Endodermal cell (in vitro differentiated cells): Measurements from ENCODE around the gene GABRB1. TPM values are rescaled to one million over a fixed set of nuclear protein-coding genes. Genes with fewer than 3 reads are reported as not detected.

Source experiments
- DNase-seq: peaks from one replicate; pipeline ENCODE4 v3.0.0-alpha.2; 2017
- H3K27ac ChIP-seq: 2 replicates; pipeline ENCODE4 v1.5.1; 2013; ENCODE audit warnings: mild to moderate bottlenecking, low read depth, low read length, moderate library complexity
- H3K27me3 ChIP-seq: 2 replicates; pipeline ENCODE4 v1.6.1; 2013; ENCODE audit warnings: mild to moderate bottlenecking, low read length, moderate library complexity; ENCODE audit not compliant: insufficient read depth, control insufficient read depth, poor library complexity, severe bottlenecking
- H3K36me3 ChIP-seq: 2 replicates; pipeline ENCODE4 v1.7.0; 2013; ENCODE audit warnings: mild to moderate bottlenecking, low read length, moderate library complexity; ENCODE audit not compliant: control insufficient read depth, insufficient read depth
- H3K4me1 ChIP-seq: one replicate; pipeline ENCODE4 v1.7.0; 2013; ENCODE audit warnings: low read length; ENCODE audit not compliant: control insufficient read depth, insufficient read depth
- H3K4me3 ChIP-seq: 2 replicates; pipeline ENCODE4 v1.5.1; 2013; ENCODE audit warnings: mild to moderate bottlenecking, low read length, moderate library complexity
- H3K9ac ChIP-seq: 2 replicates; pipeline ENCODE4 v1.6.1; 2013; ENCODE audit warnings: mild to moderate bottlenecking, low read length, moderate library complexity; ENCODE audit not compliant: poor library complexity, severe bottlenecking; ENCODE audit errors: extremely low read depth
- H3K9me3 ChIP-seq: 2 replicates; pipeline ENCODE4 v1.6.1; 2013; ENCODE audit warnings: mild to moderate bottlenecking, low read length, moderate library complexity; ENCODE audit not compliant: control insufficient read depth
- H3K27ac Mint-ChIP-seq: 2 replicates; pipeline ENCODE4 v1.8.0; 2020; ENCODE audit warnings: mixed read lengths
- H3K27me3 Mint-ChIP-seq: 2 replicates; pipeline ENCODE4 v1.8.0; 2021; ENCODE audit warnings: mild to moderate bottlenecking, mixed read lengths; ENCODE audit not compliant: insufficient read depth
- H3K36me3 Mint-ChIP-seq: 2 replicates; pipeline ENCODE4 v1.8.0; 2020; ENCODE audit warnings: low read depth, mixed read lengths
- H3K4me1 Mint-ChIP-seq: 2 replicates; pipeline ENCODE4 v1.8.0; 2020; ENCODE audit warnings: mixed read lengths
- H3K4me3 Mint-ChIP-seq: 2 replicates; pipeline ENCODE4 v1.8.0; 2020; ENCODE audit warnings: mild to moderate bottlenecking, moderate library complexity, mixed read lengths
- H3K9me3 Mint-ChIP-seq: 2 replicates; pipeline ENCODE4 v1.8.0; 2020; ENCODE audit warnings: mild to moderate bottlenecking, mixed read lengths
- WGBS, 2 experiments: methylation state at CpG; one replicate each; pipeline versions ENCODE4 v1.1.5 to v1.1.7; 2013; ENCODE audit warnings: missing lambda C conversion rate in 2 of 2, mixed read lengths in 1 of 2; ENCODE audit not compliant: insufficient coverage in 1 of 2, insufficient read length in 1 of 2; 5-methylcytosine and 5-hydroxymethylcytosine counted together
- total RNA-seq, 2 donors: library from RNA; stranded (reverse); fragmentation: NEBNext Ultra II Directional in 1 of 2; extraction: Animal tissue kit (Norgen Biotek cat#: 25700) in 1 of 2; gene quantifications; 2 replicates in 1 of 2; 3 replicates in 1 of 2; pipeline ENCODE4 v1.2.1, GENCODE V29; 2021
- TF ChIP-seq, protein P1 (sequence below): fragments of 200-600 bp; sonication (generic); conservative IDR thresholded peaks from 2 replicates; pipeline ENCODE4 v1.5.0; 2021; ENCODE audit warnings: antibody characterized with exemption, mild to moderate bottlenecking

GABRB1 gene
- total RNA-seq, 2 donors from 2014 or later: not detected

DNA sequence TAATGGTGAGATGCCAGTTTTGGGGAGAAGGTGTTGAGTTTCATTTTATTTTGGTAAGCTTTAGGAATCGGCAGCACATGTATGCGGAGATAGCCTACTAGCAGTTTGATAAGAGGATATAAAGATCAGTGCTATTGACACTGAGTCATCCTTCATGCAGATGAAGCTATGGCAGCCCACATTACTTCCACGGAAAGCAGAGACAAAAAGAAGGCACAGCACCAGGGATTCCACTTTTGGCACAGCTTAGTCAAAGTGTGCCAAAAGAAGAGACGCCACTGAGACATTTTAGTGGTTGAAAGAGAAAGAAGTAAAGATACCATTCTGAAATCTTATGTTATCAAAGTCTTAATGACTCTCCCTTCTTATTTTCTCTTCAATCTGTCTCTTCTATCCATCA lies 103.8 kb downstream of the GABRB1 start:
- TF ChIP-seq, protein P1, sequence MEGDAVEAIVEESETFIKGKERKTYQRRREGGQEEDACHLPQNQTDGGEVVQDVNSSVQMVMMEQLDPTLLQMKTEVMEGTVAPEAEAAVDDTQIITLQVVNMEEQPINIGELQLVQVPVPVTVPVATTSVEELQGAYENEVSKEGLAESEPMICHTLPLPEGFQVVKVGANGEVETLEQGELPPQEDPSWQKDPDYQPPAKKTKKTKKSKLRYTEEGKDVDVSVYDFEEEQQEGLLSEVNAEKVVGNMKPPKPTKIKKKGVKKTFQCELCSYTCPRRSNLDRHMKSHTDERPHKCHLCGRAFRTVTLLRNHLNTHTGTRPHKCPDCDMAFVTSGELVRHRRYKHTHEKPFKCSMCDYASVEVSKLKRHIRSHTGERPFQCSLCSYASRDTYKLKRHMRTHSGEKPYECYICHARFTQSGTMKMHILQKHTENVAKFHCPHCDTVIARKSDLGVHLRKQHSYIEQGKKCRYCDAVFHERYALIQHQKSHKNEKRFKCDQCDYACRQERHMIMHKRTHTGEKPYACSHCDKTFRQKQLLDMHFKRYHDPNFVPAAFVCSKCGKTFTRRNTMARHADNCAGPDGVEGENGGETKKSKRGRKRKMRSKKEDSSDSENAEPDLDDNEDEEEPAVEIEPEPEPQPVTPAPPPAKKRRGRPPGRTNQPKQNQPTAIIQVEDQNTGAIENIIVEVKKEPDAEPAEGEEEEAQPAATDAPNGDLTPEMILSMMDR: no peak
- no peaks in the 10 kb centered on the region for H3K4me1 ChIP-seq
- no peaks in the 10 kb centered on the region for H3K36me3 ChIP-seq
- no peaks in the 10 kb centered on the region for H3K36me3 Mint-ChIP-seq
- no peak for DNase-seq
- 86 to 91% methylated on average over 3 to 4 of the region's 4 CpGs for WGBS, 2 experiments
- H3K4me3 ChIP-seq: no peak overlapping the region
- H3K27ac Mint-ChIP-seq: no peak overlapping the region
- no peaks in the 10 kb centered on the region for H3K4me1 Mint-ChIP-seq
- no peaks in the 10 kb centered on the region for H3K9me3 Mint-ChIP-seq
- no peaks in the 10 kb centered on the region for H3K27me3 Mint-ChIP-seq
- no peaks in the 10 kb centered on the region for H3K27me3 ChIP-seq
- no peaks in the 10 kb centered on the region for H3K9me3 ChIP-seq
- H3K4me3 Mint-ChIP-seq: no peak overlapping the region
- H3K27ac ChIP-seq: no peak overlapping the region
- no peak overlapping the region for H3K9ac ChIP-seq

DNA sequence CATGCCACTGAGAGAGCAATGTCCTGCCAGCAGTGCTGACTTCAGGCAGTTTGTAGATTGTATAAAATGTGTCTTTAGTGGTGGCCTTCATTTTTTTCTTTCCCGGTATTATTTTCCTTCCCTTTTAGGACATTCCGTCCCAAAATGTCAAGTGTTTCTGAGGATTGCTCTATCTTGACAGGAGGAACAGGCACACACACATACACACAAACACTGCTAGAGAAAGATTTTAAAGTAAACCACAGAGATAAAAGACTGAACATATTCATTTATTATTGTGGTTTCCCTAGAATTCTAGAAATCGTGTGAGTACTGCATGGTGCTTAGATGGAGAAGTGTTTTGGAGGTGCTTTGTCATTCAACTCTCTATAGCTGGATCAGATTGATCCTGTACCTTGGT lies 111.9 kb downstream of the GABRB1 start:
- Histone ChIP-seq H3K36me3 (no peaks in the 10 kb centered on the region), H3K27ac (no peak overlapping the region), H3K27me3 (no peaks in the 10 kb centered on the region), H3K9me3 (no peaks in the 10 kb centered on the region), H3K9ac (no peak overlapping the region), H3K4me1 (no peaks in the 10 kb centered on the region), H3K4me3 (no peak overlapping the region)
- Mint-ChIP-seq H3K36me3 (no peaks in the 10 kb centered on the region), H3K27ac (no peak overlapping the region), H3K9me3 (no peaks in the 10 kb centered on the region), H3K4me1 (peaks cover 2% of the 10 kb centered on the region), H3K4me3 (no peak overlapping the region), H3K27me3 (no peaks in the 10 kb centered on the region)
- TF ChIP-seq, protein P1: no peak
- no peak for DNase-seq
- WGBS, 2 experiments: 94% methylated on average over 3 of the region's 3 CpGs; no CpG with 5 or more reads in 1 of the 2 experiments

DNA sequence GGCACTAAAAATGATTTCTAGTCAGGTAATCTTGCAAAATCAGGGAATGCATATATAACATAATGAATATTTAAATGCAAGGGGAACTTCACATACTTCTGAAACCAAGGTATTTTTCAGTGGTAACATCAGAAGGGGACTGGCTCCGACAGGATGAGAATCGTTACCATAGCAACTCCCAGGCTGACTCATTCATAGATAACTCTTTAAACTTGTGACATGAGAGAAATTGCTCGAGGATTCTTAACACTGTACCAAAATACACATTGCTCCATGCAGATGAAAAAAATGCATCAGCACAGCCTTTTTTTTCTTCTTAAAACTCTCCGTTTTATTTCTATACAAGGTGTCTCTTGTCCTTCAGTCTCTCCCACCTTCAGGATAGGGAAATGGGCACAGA lies 114.3 kb downstream of the GABRB1 start:
- Histone ChIP-seq H3K4me1 (no peaks in the 10 kb centered on the region), H3K9me3 (no peaks in the 10 kb centered on the region), H3K4me3 (no peak overlapping the region), H3K27ac (no peak overlapping the region), H3K27me3 (no peaks in the 10 kb centered on the region), H3K36me3 (no peaks in the 10 kb centered on the region), H3K9ac (no peak overlapping the region)
- H3K27ac Mint-ChIP-seq: no peak overlapping the region
- no peak overlapping the region for H3K4me3 Mint-ChIP-seq
- TF ChIP-seq, protein P1: no peak
- H3K4me1 Mint-ChIP-seq: peaks cover 2% of the 10 kb centered on the region
- no peak for DNase-seq
- H3K27me3 Mint-ChIP-seq: no peaks in the 10 kb centered on the region
- H3K9me3 Mint-ChIP-seq: no peaks in the 10 kb centered on the region
- no peaks in the 10 kb centered on the region for H3K36me3 Mint-ChIP-seq
- WGBS, 2 experiments: 62 to 84% methylated on average over 4 of the region's 4 CpGs
